Ovary (tissue), 9 donors: Measurements from ENCODE around the gene IDI1. TPM values are rescaled to one million over a fixed set of nuclear protein-coding genes. Genes with fewer than 3 reads are reported as not detected.

ENCODE experiments used
- DNase-seq, 5 donors: peaks; one replicate each; pipeline ENCODE4 v3.0.0-alpha.2; 2019 to 2020
- H3K27ac ChIP-seq, 2 donors: fragments of 200-600 bp; one replicate each; pipeline versions ENCODE4 v1.5.1 to v1.8.0; 2019 to 2022
- H3K27me3 ChIP-seq: fragments of 200-600 bp; one replicate; pipeline ENCODE4 v1.8.0; 2022
- H3K36me3 ChIP-seq: fragments of 200-600 bp; sonication (generic); one replicate; pipeline ENCODE4 v1.5.1; 2019
- H3K4me1 ChIP-seq: one replicate; pipeline ENCODE4 v1.8.1; 2013; ENCODE audit warnings: mild to moderate bottlenecking, moderate library complexity; ENCODE audit not compliant: insufficient read depth
- H3K4me3 ChIP-seq: fragments of 200-600 bp; sonication (generic); one replicate; pipeline ENCODE4 v1.5.1; 2017
- H3K9me3 ChIP-seq, 2 donors: fragments of 200-600 bp in 1 of 2; sonication (generic) in 1 of 2; one replicate each; pipeline versions ENCODE4 v1.5.1 to v1.8.1; 2013 to 2019; ENCODE audit warnings: mild to moderate bottlenecking in 1 of 2, moderate library complexity in 1 of 2
- CTCF ChIP-seq, 3 donors: fragments of 450-650 bp in 2 of 3; fragments of 200-600 bp in 1 of 3; IDR thresholded peaks; one replicate each; pipeline versions ENCODE4 v1.5.1 to v1.8.0; 2016 to 2022; ENCODE audit warnings: antibody characterized with exemption in 3 of 3, mild to moderate bottlenecking in 1 of 3
- EP300 ChIP-seq: sonication (generic); formaldehyde crosslinking; IDR thresholded peaks from one replicate; pipeline ENCODE4 v1.6.1; 2017; ENCODE audit warnings: antibody characterized with exemption
- POLR2A ChIP-seq: fragments of 450-650 bp; IDR thresholded peaks from one replicate; pipeline ENCODE4 v1.6.1; 2017; ENCODE audit warnings: antibody characterized with exemption, mild to moderate bottlenecking, moderate library complexity
- WGBS, 3 donors: extraction: QIAGEN DNeasy Blood & Tissue Kit in 1 of 3; methylation state at CpG; one replicate each; pipeline versions ENCODE4 v1.1.5 to v1.1.7; 2013 to 2017; 5-methylcytosine and 5-hydroxymethylcytosine counted together
- intact Hi-C, 4 donors: fragments of 100-400 bp; cut with DNase I; formaldehyde crosslinking; loops; one replicate each; pipeline versions ENCODE4 v1.11.0 to v1.15.1; 2022 to 2023
- polyA plus RNA-seq, 2 donors: library from polyadenylated mRNA; stranded (reverse); fragments of 200-250 nt in 1 of 2; fragments of 350-450 nt in 1 of 2; fragmentation: Illumina TruSeq in 1 of 2; extraction: RNeasy Lipid Tissue Mini Kit (QIAGEN cat#74804) in 1 of 2; gene quantifications; one replicate each; pipeline ENCODE4 v1.2.3, GENCODE V29; 2013 to 2014
- total RNA-seq, 7 donors: library from RNA; depleted of rRNA in 2 of 7; stranded (reverse); fragments of >200 nt in 2 of 7; fragmentation: NEBNext Ultra II Directional in 3 of 7; extraction: Animal tissue kit (Norgen Biotek cat#: 25700) in 3 of 7; gene quantifications; one replicate each; pipeline versions ENCODE4 v1.1.0 to v1.2.4, GENCODE V29; 2016 to 2023
- donor health status: DM: no; HTN: no; CAD: no; lungs with moderate emphysema.
- donor health status: DM: no; HTN: no; CAD: no.
- donor health status: Bipolar disorder and iron deficiency.
- donor health status: DM: yes; HTN: yes; CAD: no.
- donor health status: DM: no; HTN: no; CAD: no.
- donor health status: DM: yes; HTN: yes; CAD: no.

The IDI1 gene
- total and polyA plus RNA-seq, 9 donors, result 17.3 to 99.0 (median 24.4) TPM

- H3K27ac ChIP-seq, result no peak overlapping the region
- TF ChIP-seq CTCF (IDR thresholded peaks at IDR 0.05) (no peak), EP300 (no peak), POLR2A (no peak)
- 94 to 95% (median 94%) methylated on average over 15 of the region's 15 CpGs for WGBS, 3 donors
- no peak for DNase-seq
- no peaks in the 10 kb centered on the region for H3K27me3 ChIP-seq
- intact Hi-C loops, result no loop called here
- H3K4me3 ChIP-seq, result no peak overlapping the region
- H3K9me3 ChIP-seq, result no peaks in the 10 kb centered on the region
- H3K36me3 ChIP-seq, result no peaks in the 10 kb centered on the region
- H3K4me1 ChIP-seq, result no peaks in the 10 kb centered on the region
These were observed 45.5 kb upstream of the IDI1 start for GRCh38 chr10:1094112-1095057.

GRCh38 chr10:1093696-1094095, 44.8 kb upstream of the IDI1 start:
- Histone ChIP-seq H3K36me3 (no peaks in the 10 kb centered on the region), H3K27me3 (no peaks in the 10 kb centered on the region)

GRCh38 chr10:1090696-1091095, 41.8 kb upstream of the IDI1 start:
- DNase-seq, result no peak
- H3K4me3 ChIP-seq, result no peak overlapping the region
- no peaks in the 10 kb centered on the region for H3K4me1 ChIP-seq
- no peaks in the 10 kb centered on the region for H3K36me3 ChIP-seq
- no peak overlapping the region for H3K27ac ChIP-seq
- no peak for TF ChIP-seq CTCF (IDR thresholded peaks at IDR 0.05)
- no peak for TF ChIP-seq POLR2A
- no peak for TF ChIP-seq EP300
- H3K9me3 ChIP-seq, result no peaks in the 10 kb centered on the region
- intact Hi-C loops, result no loop called here
- 94 to 98% (median 96%) methylated on average over 14 of the region's 14 CpGs for WGBS, 3 donors
- no peaks in the 10 kb centered on the region for H3K27me3 ChIP-seq

More at GRCh38 chr10:1093696-1094095, 44.8 kb upstream of the IDI1 start:
- Histone ChIP-seq H3K9me3 (no peaks in the 10 kb centered on the region), H3K4me3 (no peak overlapping the region), H3K27ac (no peak overlapping the region), H3K4me1 (no peaks in the 10 kb centered on the region)
- no peak for TF ChIP-seq POLR2A
- no peak for TF ChIP-seq EP300
- no peak for TF ChIP-seq CTCF (IDR thresholded peaks at IDR 0.05)
- intact Hi-C loops, result no loop called here
- no peak for DNase-seq
- 94 to 97% (median 95%) methylated on average over 9 of the region's 9 CpGs for WGBS, 3 donors

- TF ChIP-seq CTCF (IDR thresholded peaks at IDR 0.05), result no peak
- Histone ChIP-seq H3K27ac (no peak overlapping the region), H3K9me3 (no peaks in the 10 kb centered on the region), H3K4me1 (no peaks in the 10 kb centered on the region), H3K4me3 (no peak overlapping the region), H3K27me3 (no peaks in the 10 kb centered on the region), H3K36me3 (no peaks in the 10 kb centered on the region)
- intact Hi-C loops, result no loop called here
- WGBS, 3 donors, result 83 to 87% (median 84%) methylated on average over 19 of the region's 19 CpGs
- no peak for DNase-seq
These were observed 40.2 kb upstream of the IDI1 start for GRCh38 chr10:1089017-1089689.
